Nephron progenitor cell (in vitro differentiated cells): ENCODE measurements around the gene RSPH10B2.
"Not testable (repeated sequence)": the region's sequence is repeated elsewhere in the genome, so short reads cannot be mapped to it uniquely, and the experiment has no call there.

ENCODE experiments used
- DNase-seq: peaks from one replicate; pipeline ENCODE4 v3.0.0; 2021
- H3K27ac Mint-ChIP-seq: 2 replicates; pipeline ENCODE4 v1.8.0; 2021; ENCODE audit warnings: mild to moderate bottlenecking, moderate library complexity, mixed read lengths
- H3K27me3 Mint-ChIP-seq: 2 replicates; pipeline ENCODE4 v1.8.0; 2021; ENCODE audit warnings: mild to moderate bottlenecking, low read depth, mixed read lengths; ENCODE audit not compliant: poor library complexity
- H3K36me3 Mint-ChIP-seq: 2 replicates; pipeline ENCODE4 v1.8.0; 2021; ENCODE audit warnings: low read depth, mixed read lengths
- H3K4me1 Mint-ChIP-seq: 2 replicates; pipeline ENCODE4 v1.8.0; 2021; ENCODE audit warnings: mixed read lengths
- H3K4me3 Mint-ChIP-seq: 2 replicates; pipeline ENCODE4 v1.8.0; 2021; ENCODE audit warnings: mild to moderate bottlenecking, moderate library complexity, mixed read lengths
- H3K9me3 Mint-ChIP-seq: 2 replicates; pipeline ENCODE4 v1.8.0; 2021; ENCODE audit warnings: mild to moderate bottlenecking, moderate library complexity, mixed read lengths
- TF ChIP-seq, protein P1 (sequence below): fragments of 200-600 bp; sonication (generic); IDR thresholded peaks from 2 replicates; pipeline ENCODE4 v1.5.0; 2021; ENCODE audit warnings: antibody characterized with exemption

The RSPH10B2 gene

DNA sequence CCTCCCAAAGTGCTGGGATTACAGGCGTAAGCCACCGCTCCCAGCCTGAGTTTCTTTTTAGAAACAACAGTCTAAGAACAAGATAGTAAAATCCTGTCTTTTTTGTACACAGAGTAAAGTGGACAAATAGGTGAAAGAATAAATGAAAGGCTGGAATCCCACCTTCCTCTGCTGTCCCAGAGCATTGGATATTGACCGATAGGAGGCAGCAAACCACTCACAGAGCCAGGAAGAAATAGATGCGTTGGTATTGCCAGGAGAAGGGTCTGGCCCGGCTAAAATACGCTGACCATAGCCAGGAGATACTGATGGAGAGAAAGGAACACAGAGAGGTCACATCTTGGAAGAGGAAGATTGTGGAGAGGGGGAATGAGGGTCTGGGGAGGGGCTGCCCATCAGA, 35.8 kb upstream of the RSPH10B2 start:
- Mint-ChIP-seq H3K4me3 (no peak overlapping the region), H3K36me3 (no peaks in the 10 kb centered on the region), H3K9me3 (peaks cover 3% of the 10 kb centered on the region), H3K27me3 (peaks cover 53% of the 10 kb centered on the region), H3K27ac (no peak overlapping the region), H3K4me1 (no peaks in the 10 kb centered on the region)
- TF ChIP-seq, protein P1, sequence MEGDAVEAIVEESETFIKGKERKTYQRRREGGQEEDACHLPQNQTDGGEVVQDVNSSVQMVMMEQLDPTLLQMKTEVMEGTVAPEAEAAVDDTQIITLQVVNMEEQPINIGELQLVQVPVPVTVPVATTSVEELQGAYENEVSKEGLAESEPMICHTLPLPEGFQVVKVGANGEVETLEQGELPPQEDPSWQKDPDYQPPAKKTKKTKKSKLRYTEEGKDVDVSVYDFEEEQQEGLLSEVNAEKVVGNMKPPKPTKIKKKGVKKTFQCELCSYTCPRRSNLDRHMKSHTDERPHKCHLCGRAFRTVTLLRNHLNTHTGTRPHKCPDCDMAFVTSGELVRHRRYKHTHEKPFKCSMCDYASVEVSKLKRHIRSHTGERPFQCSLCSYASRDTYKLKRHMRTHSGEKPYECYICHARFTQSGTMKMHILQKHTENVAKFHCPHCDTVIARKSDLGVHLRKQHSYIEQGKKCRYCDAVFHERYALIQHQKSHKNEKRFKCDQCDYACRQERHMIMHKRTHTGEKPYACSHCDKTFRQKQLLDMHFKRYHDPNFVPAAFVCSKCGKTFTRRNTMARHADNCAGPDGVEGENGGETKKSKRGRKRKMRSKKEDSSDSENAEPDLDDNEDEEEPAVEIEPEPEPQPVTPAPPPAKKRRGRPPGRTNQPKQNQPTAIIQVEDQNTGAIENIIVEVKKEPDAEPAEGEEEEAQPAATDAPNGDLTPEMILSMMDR = no peak
- no peak for DNase-seq

DNA sequence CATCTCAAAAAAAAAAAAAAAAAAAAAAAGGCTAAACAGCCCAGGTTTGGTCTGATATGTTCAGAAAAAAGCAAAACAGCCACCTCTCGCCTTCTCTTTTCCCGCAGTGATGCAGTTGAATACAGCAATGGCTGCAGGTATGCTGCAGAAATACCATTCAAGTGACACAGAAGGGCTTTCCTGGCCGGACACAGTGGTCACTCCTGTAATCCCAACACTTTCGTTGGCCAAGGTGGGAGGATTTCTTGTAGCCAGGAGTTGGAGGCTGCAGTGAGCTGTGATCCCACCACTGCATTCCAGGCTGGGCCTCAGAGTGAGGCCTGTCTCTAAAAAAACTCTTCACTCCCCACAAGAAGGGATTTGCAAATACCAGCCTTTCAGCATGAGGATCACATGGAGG, 29.6 kb upstream of the RSPH10B2 start:
- not testable (repeated sequence) for H3K4me3 Mint-ChIP-seq, H3K27ac Mint-ChIP-seq, DNase-seq, H3K4me1 Mint-ChIP-seq, H3K36me3 Mint-ChIP-seq
- Mint-ChIP-seq H3K27me3 (peaks cover 54% of the 10 kb centered on the region), H3K9me3 (peaks cover 12% of the 10 kb centered on the region)

DNA sequence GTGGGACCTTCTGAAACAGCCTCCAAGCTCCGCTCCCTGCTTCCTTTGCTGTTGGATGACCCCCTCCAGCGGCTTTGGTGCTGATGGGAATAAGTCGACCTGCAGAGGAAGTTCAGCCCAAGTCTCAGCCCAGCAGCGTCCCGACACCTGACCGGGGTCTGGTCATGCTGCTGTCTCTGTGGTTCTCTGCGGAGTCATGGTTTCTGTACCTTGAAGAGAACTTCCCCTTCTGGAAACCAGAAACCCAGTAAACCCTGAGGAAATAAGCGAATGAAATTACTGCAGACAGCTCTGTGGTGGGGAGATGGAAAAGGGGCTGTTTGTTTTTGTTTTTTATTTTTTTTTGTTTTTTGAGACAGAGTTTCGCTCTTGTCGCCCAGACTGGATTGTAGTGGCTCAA, 28.9 kb upstream of the RSPH10B2 start:
- H3K4me1 Mint-ChIP-seq = peaks cover 9% of the 10 kb centered on the region
- H3K27ac Mint-ChIP-seq = no peak overlapping the region
- TF ChIP-seq, protein P1 = no peak
- no peak for DNase-seq
- peaks cover 5% of the 10 kb centered on the region for H3K36me3 Mint-ChIP-seq
- H3K9me3 Mint-ChIP-seq = peaks cover 15% of the 10 kb centered on the region
- H3K4me3 Mint-ChIP-seq = no peak overlapping the region
- H3K27me3 Mint-ChIP-seq = peaks cover 48% of the 10 kb centered on the region

DNA sequence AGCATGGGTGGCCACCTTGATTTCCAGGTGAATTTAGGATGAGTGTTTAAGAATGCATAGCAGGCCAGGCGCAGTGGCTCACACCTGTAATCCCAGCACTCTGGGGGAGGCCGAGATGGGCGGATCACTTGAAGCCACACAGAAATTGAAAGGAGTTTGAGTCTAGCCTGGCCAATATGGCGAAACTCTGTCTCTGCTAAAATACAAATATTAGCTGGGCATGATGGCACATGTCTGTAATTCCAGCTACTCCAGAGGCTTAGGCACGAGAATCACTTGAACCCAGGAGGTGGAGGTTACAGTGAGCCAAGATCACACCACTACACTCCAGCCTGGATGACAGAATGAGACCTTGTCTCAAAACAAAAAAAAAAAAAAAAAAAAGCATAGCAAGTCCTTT, 27.6 kb upstream of the RSPH10B2 start:
- H3K27ac Mint-ChIP-seq, DNase-seq, H3K4me3 Mint-ChIP-seq: not testable (repeated sequence)
- Mint-ChIP-seq H3K9me3 (peaks cover 15% of the 10 kb centered on the region), H3K27me3 (peaks cover 45% of the 10 kb centered on the region), H3K36me3 (peaks cover 12% of the 10 kb centered on the region), H3K4me1 (peaks cover 21% of the 10 kb centered on the region)

DNA sequence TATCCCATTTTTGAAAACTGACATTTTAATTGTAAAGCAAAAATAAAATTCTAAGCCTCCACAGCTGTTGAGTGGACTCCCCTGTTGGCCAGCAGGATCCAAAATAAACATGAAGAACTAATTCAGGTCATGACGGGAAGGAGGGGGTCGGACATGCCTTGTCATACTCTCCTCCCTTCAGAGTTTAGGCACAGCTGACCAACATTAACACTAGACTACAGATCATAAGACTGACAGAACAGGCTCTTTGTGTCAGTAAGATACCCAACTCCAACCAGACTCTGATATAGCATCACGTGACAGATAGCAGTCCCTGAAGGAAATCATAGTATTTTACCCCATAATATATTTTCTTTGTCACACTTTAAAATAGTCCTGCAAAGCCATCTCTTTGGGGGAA, 26.2 kb upstream of the RSPH10B2 start:
- TF ChIP-seq, protein P1 = no peak
- H3K9me3 Mint-ChIP-seq = peaks cover 15% of the 10 kb centered on the region
- DNase-seq = no peak
- peaks cover 33% of the 10 kb centered on the region for H3K27me3 Mint-ChIP-seq
- no peak overlapping the region for H3K4me3 Mint-ChIP-seq
- H3K36me3 Mint-ChIP-seq = peaks cover 19% of the 10 kb centered on the region
- peaks cover 22% of the 10 kb centered on the region for H3K4me1 Mint-ChIP-seq
- no peak overlapping the region for H3K27ac Mint-ChIP-seq

DNA sequence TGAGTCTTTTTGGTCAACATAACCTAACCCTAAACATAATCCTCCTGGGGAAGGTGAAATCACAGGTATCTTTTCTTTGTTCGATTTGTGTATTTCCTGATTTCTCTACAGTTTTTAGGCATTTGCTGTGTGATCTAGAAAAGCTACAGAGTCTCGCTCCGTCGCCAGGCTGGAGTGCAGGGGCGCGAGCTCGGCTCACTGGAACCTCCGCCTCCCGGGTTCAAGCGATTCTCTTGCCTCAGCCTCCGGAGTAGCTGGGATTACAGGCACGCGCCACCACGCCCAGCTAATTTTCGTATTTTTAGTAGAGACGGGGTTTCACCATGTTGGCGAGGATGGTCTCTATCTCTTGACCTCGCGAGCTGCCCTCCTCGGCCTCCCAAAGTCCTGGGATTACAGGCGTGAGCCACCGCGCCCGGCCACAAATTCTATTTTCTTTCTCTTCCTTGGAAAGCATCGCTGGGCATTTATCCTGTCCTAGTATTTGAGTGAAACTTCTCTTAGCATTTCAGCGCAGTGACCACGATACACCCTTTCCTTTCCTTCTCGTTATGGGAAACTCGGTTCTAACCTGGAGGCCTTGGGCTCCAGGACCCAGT, 24.9 kb upstream of the RSPH10B2 start:
- H3K36me3 Mint-ChIP-seq = peaks cover 32% of the 10 kb centered on the region
- peaks cover 15% of the 10 kb centered on the region for H3K9me3 Mint-ChIP-seq
- H3K27me3 Mint-ChIP-seq = peaks cover 27% of the 10 kb centered on the region
- peaks cover 18% of the 10 kb centered on the region for H3K4me1 Mint-ChIP-seq
- peak overlapping the region; percentile 95 for H3K4me3 Mint-ChIP-seq
- DNase-seq = not testable (repeated sequence)
- H3K27ac Mint-ChIP-seq = peak overlapping the region; percentile 82

DNA sequence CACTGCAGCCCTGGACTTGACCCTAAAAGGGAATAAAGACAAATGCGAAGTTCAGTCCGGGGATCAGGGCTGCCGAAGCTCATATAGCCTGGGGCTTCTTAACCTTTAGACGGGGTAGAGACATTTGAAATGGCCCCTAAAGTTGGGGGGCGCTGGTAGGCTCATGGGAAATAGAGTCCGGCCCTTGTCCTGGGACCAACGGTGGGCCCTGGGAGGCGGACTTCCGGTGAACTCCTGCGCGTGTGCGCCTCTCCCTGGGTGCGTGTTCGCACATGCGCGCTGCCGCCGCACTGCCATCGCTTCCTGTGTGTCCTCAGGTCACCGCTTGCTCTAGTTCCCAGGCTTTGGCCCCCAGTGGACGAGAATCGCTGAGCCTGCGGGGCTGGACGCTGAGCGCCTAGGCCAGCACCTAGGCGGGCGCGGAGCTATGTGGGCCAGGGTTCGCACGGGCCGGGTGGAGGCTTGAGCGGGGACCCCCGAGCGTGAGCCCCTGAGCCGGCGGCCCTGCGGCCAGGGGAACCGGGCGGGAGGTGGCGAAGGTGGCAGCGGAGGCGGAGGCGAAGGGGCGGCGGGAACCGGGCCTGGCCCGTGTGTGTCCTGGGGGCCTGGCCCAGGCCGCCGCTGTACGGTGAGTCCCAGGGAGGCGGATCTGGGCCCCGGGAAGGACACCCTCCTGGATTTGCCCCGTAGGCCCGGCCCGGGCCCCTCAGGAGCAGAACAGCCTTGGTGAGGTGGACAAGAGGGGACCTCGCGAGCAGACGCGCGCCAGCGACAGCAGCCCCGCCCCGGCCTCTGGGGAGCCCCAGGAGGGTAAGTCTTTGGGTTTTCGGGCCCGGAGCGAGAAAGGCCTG, 24.2 kb upstream of the RSPH10B2 start:
- peak; percentile 82 for DNase-seq
- peak overlapping the region; percentile 82 for H3K27ac Mint-ChIP-seq
- peaks cover 27% of the 10 kb centered on the region for H3K27me3 Mint-ChIP-seq
- H3K4me3 Mint-ChIP-seq = peak overlapping the region; percentile 95
- H3K36me3 Mint-ChIP-seq = peaks cover 39% of the 10 kb centered on the region
- peaks cover 18% of the 10 kb centered on the region for H3K4me1 Mint-ChIP-seq
- peaks cover 15% of the 10 kb centered on the region for H3K9me3 Mint-ChIP-seq
- TF ChIP-seq, protein P1 = no peak
